Vagina (tissue), 2 donors: ENCODE data around the gene GEN1. TPM values are rescaled to one million over a fixed set of nuclear protein-coding genes. Genes with fewer than 3 reads are reported as not detected.

Experiments
- DNase-seq, 2 donors: peaks; one replicate each; pipeline ENCODE4 v3.0.0-alpha.2; 2017; ENCODE audit errors: extremely low spot score in 2 of 2
- H3K27ac ChIP-seq: fragments of 200-600 bp; sonication (generic); one replicate; pipeline ENCODE4 v1.5.1; 2019
- H3K27me3 ChIP-seq: fragments of 200-600 bp; sonication (generic); one replicate; pipeline ENCODE4 v1.5.1; 2019
- H3K36me3 ChIP-seq, 2 donors: fragments of 200-600 bp; sonication (generic); one replicate each; pipeline ENCODE4 v1.5.1; 2017 to 2019
- H3K4me1 ChIP-seq: fragments of 200-600 bp; sonication (generic); one replicate; pipeline ENCODE4 v1.5.1; 2019
- H3K4me3 ChIP-seq, 2 donors: fragments of 200-600 bp; sonication (generic); 1 replicate in 1 of 2; 2 replicates in 1 of 2; pipeline ENCODE4 v1.5.1; 2016 to 2019
- H3K9me3 ChIP-seq: fragments of 200-600 bp; sonication (generic); one replicate; pipeline ENCODE4 v1.5.1; 2019
- POLR2A ChIP-seq, 2 donors: fragments of 450-650 bp; IDR thresholded peaks; one replicate each; pipeline ENCODE4 v1.6.1; 2017; ENCODE audit warnings: antibody characterized with exemption in 2 of 2, mild to moderate bottlenecking in 2 of 2, moderate library complexity in 2 of 2
- POLR2AphosphoS5 ChIP-seq, 2 donors: sonication (generic); formaldehyde crosslinking; IDR thresholded peaks; one replicate each; pipeline ENCODE4 v1.9.0; 2017; ENCODE audit warnings: antibody characterized with exemption in 2 of 2, mild to moderate bottlenecking in 2 of 2, low read depth in 1 of 2; ENCODE audit not compliant: insufficient read depth in 1 of 2
- intact Hi-C: fragments of 100-400 bp; cut with DNase I; formaldehyde crosslinking; loops from one replicate; pipeline ENCODE4 v1.15.1; 2023
- total RNA-seq: library from RNA; depleted of rRNA; stranded (reverse); fragments of >200 nt; gene quantifications from one replicate; pipeline ENCODE4 v1.2.3, GENCODE V29; 2016
- TF ChIP-seq, protein P1 (sequence below), 3 experiments: fragments of 450-650 bp in 2 of 3; fragments of 200-600 bp in 1 of 3; sonication (generic) in 1 of 3; IDR thresholded peaks; one replicate each; pipeline ENCODE4 v1.5.1; 2017 to 2019; ENCODE audit warnings: antibody characterized with exemption in 3 of 3, mild to moderate bottlenecking in 2 of 3, moderate library complexity in 2 of 3

Gene GEN1, protein sequence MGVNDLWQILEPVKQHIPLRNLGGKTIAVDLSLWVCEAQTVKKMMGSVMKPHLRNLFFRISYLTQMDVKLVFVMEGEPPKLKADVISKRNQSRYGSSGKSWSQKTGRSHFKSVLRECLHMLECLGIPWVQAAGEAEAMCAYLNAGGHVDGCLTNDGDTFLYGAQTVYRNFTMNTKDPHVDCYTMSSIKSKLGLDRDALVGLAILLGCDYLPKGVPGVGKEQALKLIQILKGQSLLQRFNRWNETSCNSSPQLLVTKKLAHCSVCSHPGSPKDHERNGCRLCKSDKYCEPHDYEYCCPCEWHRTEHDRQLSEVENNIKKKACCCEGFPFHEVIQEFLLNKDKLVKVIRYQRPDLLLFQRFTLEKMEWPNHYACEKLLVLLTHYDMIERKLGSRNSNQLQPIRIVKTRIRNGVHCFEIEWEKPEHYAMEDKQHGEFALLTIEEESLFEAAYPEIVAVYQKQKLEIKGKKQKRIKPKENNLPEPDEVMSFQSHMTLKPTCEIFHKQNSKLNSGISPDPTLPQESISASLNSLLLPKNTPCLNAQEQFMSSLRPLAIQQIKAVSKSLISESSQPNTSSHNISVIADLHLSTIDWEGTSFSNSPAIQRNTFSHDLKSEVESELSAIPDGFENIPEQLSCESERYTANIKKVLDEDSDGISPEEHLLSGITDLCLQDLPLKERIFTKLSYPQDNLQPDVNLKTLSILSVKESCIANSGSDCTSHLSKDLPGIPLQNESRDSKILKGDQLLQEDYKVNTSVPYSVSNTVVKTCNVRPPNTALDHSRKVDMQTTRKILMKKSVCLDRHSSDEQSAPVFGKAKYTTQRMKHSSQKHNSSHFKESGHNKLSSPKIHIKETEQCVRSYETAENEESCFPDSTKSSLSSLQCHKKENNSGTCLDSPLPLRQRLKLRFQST
- 9.6 TPM for total RNA-seq

DNA sequence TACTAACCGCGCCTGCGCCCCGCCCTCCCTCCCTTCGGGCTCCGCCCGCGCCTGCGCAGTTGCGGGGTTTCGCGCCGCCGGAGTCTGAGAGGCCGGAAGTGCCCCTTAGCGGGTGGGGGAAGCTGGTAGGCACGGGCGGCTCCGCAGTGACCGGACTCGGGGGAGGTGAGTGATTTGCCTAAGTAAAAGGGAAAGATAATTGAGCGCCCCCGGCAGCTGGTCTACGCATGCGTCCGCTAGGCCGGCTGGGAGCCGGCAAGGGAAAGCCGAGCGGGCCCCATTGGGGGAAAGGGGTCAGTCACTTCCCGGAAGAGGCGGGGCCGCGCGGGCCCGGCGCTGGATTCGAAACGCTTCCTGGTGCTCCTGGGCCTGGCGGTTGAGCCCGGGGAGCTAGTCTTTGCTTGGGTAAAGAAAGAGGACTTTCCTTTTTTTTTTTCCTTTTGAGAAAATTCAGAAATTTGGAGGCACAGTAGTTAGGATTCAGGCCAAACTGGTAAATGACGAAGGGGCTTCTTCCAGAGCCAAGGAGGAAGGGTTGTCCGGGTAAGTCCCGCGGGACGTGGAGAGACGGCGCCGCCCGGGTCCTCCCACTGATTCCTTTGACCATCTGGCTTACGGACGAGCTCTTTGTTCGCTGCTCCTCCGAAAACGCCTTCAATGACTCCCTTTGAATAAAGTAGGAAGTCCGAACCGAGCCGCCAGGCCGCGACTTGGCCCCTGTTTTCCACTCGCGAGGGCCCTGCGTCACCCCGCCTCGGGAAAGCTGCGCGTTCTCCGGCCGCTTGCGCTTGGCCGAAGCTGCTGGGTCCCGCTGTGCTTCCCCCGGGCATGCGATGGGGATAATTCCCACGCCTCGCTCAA, at the start of gene GEN1, which contains the start of gene SMC6:
TSS of gene GEN1 (plus strand) at position 336 of the 861 bp plus-strand sequence. CDS start 5,806 bp downstream, outside the sequence.
TSS of gene SMC6 (minus strand) at position 8 of the 861 bp plus-strand sequence. CDS start 7,864 bp downstream, outside the sequence.
- Histone ChIP-seq H3K27ac (peak within 1 kb of the TSS; percentile 95), H3K36me3 (no peaks in the 10 kb centered on the region), H3K4me1 (peaks cover 25% of the 10 kb centered on the region), H3K27me3 (no peaks in the 10 kb centered on the region), H3K4me3 (peak within 1 kb of the TSS; percentile 75 to 96), H3K9me3 (no peaks in the 10 kb centered on the region)
- DNase-seq: peak; percentile 93 to 96
- TF ChIP-seq POLR2AphosphoS5 (IDR thresholded peaks at IDR 0.05; ENCODE audit: insufficient read depth in 1 of 2, low read depth in 1 of 2) (peak; percentile 68 to 72), POLR2A (IDR thresholded peaks at IDR 0.05) (no peak)
- TF ChIP-seq, protein P1, sequence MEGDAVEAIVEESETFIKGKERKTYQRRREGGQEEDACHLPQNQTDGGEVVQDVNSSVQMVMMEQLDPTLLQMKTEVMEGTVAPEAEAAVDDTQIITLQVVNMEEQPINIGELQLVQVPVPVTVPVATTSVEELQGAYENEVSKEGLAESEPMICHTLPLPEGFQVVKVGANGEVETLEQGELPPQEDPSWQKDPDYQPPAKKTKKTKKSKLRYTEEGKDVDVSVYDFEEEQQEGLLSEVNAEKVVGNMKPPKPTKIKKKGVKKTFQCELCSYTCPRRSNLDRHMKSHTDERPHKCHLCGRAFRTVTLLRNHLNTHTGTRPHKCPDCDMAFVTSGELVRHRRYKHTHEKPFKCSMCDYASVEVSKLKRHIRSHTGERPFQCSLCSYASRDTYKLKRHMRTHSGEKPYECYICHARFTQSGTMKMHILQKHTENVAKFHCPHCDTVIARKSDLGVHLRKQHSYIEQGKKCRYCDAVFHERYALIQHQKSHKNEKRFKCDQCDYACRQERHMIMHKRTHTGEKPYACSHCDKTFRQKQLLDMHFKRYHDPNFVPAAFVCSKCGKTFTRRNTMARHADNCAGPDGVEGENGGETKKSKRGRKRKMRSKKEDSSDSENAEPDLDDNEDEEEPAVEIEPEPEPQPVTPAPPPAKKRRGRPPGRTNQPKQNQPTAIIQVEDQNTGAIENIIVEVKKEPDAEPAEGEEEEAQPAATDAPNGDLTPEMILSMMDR (IDR thresholded peaks at IDR 0.05): peak in 1 of 3 experiments; percentile 8
- intact Hi-C loops: loop anchor here (10.0 kb wide), 1 partner anchor 1089 kb away; the partner anchor contains the start of gene CYRIA

- intact Hi-C loops: no loop called here
- TF ChIP-seq POLR2A (IDR thresholded peaks at IDR 0.05) (no peak), POLR2AphosphoS5 (IDR thresholded peaks at IDR 0.05; ENCODE audit: insufficient read depth in 1 of 2, low read depth in 1 of 2) (no peak)
- TF ChIP-seq, protein P1 (IDR thresholded peaks at IDR 0.05): no peak
- Histone ChIP-seq H3K9me3 (no peaks in the 10 kb centered on the region), H3K36me3 (peaks cover 0 to 39% of the 10 kb centered on the region in 2 donors), H3K4me1 (no peaks in the 10 kb centered on the region), H3K4me3 (no peak overlapping the region), H3K27ac (no peak overlapping the region), H3K27me3 (no peaks in the 10 kb centered on the region)
- DNase-seq: no peak
Measured at GRCh38 chr2:17706845-17707244, 47.1 kb upstream of the GEN1 start.

- H3K36me3 ChIP-seq: peaks cover 0 to 48% of the 10 kb centered on the region in 2 donors
- no peak for TF ChIP-seq POLR2A (IDR thresholded peaks at IDR 0.05)
- TF ChIP-seq, protein P1 (IDR thresholded peaks at IDR 0.05): no peak
- TF ChIP-seq POLR2AphosphoS5 (IDR thresholded peaks at IDR 0.05; ENCODE audit: insufficient read depth in 1 of 2, low read depth in 1 of 2): no peak
Measured at GRCh38 chr2:17708501-17708900, 45.4 kb upstream of the GEN1 start.

GRCh38 chr2:17709897-17710296, 44.0 kb upstream of the GEN1 start:
- DNase-seq: no peak
- Histone ChIP-seq H3K4me1 (no peaks in the 10 kb centered on the region), H3K4me3 (no peak overlapping the region), H3K27me3 (no peaks in the 10 kb centered on the region), H3K27ac (no peak overlapping the region), H3K9me3 (no peaks in the 10 kb centered on the region), H3K36me3 (peaks cover 0 to 59% of the 10 kb centered on the region in 2 donors)
- intact Hi-C loops: no loop called here
- TF ChIP-seq POLR2A (IDR thresholded peaks at IDR 0.05) (no peak), POLR2AphosphoS5 (IDR thresholded peaks at IDR 0.05; ENCODE audit: insufficient read depth in 1 of 2, low read depth in 1 of 2) (no peak)
- TF ChIP-seq, protein P1 (IDR thresholded peaks at IDR 0.05): no peak

More at GRCh38 chr2:17708501-17708900, 45.4 kb upstream of the GEN1 start:
- Histone ChIP-seq H3K27ac (no peak overlapping the region), H3K4me3 (no peak overlapping the region), H3K27me3 (no peaks in the 10 kb centered on the region), H3K4me1 (no peaks in the 10 kb centered on the region), H3K9me3 (no peaks in the 10 kb centered on the region)
- no peak for DNase-seq
- intact Hi-C loops: no loop called here
